ENCODE results near the gene CDT1. TPM values are rescaled to one million over a fixed set of nuclear protein-coding genes. Genes with fewer than 3 reads are reported as not detected.
"Not testable (repeated sequence)": the region's sequence is repeated elsewhere in the genome, so short reads cannot be mapped to it uniquely, and the experiment has no call there.

CDT1 gene
- total RNA-seq, 1 experiment from 2014 or later = 64.6 TPM

DNA sequence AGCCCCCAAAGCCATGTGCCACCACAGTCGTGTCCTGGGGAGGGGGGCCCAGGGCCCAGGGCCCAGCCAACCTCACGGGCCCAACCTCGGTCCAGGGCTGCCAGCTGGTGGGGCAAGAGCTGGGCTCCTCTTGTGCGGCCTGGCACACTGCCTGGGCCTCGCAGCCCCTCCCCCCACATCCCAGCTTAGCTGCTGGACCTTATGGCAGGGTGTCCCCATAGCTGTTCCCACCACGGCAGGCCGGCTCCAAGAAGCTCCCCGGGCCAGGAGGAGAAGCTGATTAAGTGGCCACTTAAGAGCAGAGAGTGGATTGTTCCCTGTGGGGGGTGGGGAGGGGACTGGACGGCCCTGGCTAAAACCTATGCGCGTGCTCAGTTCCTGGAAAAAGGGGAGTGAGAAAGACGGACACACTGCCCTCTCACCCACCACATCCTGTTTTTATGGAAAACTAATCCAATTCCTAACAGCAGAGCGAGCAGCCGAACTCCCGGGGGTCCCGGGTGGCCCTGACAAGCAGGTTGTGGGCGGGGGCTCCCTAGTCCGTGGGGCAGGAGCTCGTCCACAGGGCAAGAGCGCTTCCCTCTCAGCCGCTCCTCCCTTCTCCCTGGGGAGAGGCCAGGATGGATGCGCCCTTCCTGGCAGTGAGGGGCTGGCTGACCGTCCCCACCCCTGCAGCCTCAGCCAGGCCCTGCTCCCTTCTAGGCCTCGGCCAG lies 35.4 kb upstream of the CDT1 start:
- no peak for DNase-seq (ENCODE audit: low read depth)

DNA sequence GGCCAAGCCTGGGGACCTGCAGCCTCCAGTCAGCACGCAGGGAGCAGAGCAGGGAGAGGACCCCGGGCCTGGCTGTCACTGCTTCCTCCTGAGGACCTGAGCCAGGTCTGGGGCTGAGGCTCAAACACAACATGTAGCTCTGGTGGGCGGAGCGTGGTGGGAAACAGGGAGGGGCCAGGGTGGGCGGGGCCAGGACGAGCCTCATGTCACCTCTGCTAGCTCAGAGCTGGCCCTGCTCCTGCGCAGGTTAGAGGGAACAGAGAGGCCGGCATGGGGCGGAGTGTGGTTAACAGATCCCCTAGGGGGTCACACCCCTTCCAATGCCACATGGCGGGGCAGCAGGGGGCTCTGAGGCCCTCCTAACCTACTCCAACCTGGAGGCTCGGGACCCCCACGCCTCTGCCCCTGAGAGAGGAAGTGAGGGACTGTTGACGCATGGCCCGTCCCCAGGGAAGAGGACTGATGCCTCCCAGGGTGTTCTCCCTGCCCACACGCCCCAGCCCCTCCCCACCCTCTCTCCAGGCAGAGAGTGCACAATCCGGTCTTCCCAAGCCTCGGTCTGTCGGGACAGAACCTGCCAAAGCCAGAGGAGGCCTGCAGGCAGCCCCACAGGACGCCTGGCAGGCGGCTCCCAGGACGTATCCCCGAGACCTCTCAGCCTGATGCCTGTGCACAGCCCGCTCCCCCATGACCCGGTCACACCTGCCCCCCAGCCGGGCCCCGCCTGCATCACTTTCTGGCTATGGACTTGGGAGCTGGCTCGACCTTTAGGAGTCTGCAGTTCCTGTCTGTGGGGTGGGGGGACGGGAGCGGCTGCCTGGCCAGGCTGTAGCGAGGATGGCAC lies 33.8 kb upstream of the CDT1 start:
- no peak for DNase-seq (ENCODE audit: low read depth)

DNA sequence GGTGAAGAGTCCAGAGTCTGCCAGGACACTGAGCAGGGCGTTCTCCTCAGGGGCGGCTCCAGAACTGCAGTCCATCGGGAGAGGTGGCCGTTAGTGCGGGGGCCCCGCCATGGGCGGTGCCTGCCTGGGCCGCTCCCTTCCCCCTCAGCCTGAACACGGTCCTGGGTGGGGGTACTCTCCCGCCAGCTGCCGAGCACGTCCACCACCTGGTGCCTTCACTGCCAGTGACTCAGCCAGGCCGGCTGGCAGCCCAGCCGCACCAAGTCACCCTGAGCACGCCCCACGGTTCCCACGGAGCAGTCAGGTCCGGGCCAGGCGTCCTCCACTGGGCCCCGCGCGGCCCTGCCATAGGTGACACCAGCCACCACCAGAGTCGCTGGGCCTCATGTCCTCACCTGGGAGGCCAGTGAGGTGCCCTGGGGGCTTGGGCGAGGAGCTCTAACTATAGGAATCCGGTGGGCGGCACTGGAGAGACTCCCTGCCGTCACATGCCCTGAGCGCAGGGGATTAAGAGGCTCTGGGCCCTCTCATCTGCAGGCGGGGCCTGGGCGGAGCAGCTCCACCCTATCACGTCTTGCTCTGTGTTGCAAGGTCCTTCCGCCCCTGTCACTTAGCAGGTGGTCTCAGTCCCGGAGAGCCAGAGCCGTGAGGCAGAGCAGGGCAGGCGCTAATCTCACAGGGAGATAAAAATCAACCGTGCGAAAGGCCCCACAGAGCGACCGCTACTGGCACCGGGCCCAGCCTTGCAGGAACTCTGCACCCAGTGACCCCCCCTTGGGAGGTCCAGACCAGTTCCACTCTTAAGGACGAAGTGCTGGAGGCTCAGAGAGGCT lies 32.9 kb upstream of the CDT1 start:
- no peak for DNase-seq (ENCODE audit: low read depth)

DNA sequence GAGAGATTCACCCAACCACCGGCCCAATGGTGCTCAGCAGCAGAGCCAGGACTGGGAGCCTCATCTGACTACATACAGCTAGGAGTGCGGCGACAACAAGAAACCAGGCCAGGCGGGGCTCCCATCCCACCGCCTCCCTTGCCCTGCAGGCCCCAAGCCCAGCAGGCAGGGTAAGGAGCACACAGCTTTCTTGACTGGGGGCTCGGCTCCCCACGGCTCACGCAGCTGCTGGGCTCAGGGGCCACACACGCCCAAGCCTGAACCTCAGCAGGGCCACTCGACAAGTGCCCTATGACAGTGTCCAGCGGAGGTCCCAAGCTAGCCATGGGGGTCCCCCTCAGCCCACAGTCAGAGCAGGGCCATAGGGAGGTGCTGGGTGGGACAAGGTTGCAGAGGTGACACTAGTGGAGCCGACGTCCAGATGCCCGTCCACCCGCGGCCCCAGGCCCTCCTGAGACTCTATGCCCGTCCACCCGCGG lies 32.3 kb upstream of the CDT1 start:
- DNase-seq (ENCODE audit: low read depth) = no peak

DNA sequence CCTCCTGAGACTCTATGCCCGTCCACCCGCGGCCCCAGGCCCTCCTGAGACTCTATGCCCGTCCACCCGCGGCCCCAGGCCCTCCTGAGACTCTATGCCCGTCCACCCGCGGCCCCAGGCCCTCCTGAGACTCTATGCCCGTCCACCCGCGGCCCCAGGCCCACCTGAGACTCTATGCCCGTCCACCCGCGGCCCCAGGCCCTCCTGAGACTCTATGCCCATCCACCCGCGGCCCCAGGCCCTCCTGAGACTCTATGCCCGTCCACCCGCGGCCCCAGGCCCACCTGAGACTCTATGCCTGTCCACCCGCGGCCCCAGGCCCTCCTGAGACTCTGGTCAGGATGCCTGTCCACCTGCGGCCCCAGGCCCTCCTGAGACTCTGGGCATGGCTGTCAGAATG lies 31.8 kb upstream of the CDT1 start:
- DNase-seq (ENCODE audit: low read depth) = not testable (repeated sequence)

DNA sequence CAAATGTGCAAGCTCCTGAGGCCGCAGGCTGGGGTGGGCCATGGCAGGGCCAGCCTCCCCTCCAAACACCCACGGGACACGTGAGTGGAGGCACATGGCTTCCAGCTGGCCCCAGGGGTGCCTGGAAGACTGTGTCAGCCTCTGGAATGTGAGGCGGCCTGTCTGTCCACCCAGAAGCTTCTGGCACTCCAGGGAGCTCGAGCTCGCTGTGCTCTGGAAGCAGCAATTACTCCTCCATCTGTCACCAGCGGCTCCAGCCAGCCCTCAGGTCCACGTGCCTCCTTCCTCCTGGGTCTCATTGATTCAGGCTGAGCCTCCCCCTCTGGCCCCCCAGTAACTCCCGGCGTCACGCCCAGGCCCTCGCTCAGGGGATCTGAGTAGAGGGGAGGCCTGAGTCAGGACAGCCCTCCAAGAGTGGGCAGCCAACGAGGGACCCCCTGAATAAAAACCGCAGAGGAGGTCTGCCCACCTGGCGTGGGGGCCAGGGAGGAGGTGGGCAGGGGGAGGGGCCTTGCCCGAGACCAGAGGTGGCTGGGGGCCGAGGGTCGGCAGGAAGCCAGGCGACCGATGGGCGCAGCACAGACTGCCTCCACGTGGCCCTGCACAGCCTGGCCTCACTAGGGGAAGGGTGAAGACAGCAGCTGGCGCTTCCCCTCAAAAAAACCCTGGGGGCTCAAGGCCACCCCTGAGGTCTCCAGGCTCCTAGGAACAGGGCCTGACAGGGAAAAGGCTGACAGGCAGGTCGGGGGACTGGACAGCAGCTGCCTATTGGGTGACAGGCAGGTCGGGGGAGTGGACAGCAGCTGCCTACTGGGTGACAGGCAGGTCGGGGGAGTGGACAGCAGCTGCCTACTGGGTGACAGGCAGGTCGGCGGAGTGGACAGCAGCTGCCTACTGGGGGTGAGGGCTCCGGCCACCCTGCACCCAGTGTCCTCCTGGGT lies 30.4 kb upstream of the CDT1 start:
- no peak for DNase-seq (ENCODE audit: low read depth)

DNA sequence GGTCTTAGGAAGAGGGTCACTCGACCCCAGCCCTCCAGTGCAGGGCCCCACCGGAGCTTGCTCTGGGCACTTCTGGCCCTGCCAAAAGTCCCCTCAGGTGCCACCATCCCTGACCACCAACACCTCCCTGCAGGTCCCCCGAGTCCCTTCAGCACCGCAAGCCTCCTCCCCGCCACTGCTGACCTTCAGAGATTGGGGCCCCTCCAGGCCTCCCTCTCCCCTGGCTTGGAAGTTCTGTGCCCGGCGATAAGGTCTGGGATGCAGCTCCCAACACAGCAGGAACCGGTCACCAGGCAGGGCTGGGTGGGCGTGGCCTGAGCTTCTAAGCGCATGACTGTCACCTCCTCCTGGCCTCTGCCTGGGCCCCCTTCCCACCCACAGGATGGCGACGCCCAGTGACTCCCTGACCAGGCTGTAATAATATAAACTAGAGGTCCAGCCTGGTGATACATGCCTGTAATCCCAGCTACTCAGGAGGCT lies 29.7 kb upstream of the CDT1 start:
- peak; percentile 80 for DNase-seq (ENCODE audit: low read depth)

DNA sequence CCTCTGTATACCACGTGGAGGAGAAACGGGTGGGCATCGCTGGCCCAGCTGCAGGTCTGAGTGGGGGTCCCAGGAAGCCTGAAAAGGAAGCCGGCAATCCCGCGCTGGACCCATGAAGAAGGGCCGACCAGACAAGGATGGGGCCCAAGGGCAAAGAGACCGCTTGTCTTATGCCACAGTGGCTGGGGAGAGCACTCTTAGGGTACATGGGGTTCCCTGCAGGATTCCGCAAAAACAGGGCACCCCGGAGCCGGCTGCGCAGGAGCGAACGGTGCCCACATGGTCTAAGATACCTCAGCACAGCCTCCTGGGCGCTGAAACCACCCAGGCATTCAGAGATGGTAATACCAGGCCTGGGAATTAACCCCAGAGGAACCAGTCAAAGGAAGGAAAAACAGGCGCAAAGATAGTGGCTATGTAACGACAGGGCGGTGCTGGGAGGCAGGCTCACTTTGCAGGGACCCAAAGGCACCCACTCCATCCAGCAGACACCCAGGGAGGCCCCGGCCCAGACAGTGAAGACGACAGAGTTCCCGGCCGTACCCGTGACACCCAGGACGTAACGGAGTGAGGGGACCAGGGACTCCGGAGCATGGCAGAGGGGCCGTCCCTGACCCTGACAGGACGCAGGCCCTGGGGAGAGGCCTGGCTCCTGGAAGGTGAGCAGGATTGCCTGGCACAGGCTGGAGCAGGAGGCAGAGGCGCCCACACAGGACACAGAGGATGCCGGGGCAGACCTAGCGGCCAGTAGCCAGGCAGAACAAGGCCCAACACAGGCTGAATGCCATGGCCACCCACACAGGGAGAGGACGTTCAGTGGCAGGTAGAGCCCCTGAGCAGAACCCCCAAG lies 28.8 kb upstream of the CDT1 start:
- no peak for DNase-seq (ENCODE audit: low read depth)

DNA sequence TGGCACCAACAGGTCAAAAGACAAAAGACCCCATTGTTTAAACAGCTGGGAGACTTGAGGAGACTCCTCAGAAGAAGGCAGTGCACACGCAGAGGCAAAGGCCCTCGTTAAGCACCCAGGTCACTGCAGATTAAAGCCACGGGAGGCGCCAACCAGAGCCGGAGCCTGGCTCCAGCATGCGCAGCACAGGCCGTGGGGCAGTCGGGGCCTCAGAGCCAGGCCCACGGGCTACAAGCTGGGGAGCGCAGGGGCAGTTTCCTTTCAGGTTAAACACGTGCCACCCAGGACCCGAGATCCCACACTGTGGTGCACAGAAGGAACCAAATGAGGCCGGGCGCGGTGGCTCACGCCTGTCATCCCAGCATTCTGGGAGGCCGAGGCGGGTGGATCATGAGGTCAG lies 27.8 kb upstream of the CDT1 start:
- no peak for DNase-seq (ENCODE audit: low read depth)

DNA sequence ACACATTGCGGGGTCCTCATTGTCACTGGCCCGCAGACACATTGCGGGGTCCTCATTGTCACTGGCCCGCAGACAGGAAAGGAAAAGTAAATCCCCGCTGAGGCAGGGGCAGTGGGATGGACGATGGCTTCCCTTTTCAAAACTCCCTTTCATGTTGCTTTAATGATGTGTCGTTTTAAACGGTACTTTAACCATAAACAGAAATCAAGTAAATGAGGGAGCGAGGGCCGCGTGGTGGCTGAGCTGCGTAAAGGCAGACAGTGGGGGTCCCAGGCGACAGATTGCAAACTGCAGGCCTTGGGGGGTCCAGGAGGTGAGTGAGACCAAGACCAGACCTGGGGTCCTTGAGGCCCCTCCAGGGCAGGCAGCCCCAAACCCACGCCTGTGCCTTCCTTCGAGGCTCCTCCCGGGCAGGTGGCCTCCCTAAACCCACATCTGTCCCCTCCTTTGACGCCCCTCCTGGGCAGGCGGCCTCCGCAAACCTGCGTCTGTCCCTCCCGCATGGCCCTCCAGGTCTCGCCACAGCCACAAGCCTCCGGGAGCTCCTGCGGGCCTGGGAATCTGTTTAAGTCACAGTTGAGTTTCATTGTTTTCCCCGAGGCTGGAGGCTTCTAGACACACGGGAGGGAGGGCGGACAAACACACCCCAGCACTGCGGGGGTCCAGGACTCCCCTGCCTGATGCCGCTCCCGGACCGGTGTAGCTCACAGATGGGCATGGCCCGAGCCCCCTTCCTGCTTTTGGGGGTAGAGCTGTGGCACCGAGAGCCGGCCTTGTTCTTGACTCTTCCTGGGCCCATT lies 25.9 kb upstream of the CDT1 start:
- no peak for DNase-seq (ENCODE audit: low read depth)

DNA sequence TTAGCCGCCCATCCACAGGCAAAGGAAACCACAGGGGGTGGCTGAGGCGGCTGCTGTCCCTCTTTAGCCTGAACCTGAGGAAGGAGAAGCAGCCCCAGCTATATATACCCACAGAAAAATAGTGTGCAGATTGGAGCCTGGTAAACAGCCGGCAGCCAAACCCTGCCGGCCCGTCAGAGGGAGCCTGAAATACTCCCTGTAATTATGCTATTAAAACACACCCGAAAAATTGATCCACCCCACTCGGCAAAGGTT lies 25.4 kb upstream of the CDT1 start:
- DNase-seq (ENCODE audit: low read depth) = no peak

DNA sequence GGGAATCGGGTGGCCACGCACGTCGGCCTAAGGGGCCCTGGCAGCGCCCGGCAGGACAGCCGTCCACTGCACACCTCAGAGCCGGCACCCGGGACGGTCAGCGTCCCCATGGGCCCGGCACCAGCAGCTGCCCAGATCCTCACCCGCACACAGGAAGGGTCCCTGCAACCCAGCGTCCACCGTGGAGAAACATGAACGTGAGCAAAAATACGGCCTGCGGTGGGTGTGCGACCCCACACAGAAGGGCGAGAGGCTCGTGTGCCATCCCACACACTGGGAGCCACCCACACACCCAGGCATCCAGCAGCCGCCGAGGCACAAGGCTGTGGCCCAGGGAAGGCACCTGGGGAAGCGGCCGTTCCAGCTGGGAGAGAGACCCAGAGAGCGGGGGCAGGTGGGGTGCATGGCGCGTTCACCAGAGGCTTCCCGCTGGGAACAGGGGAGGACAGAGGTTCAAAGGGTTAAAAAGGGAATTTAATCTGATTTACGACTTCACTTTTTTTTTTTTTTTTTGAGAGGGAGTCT lies 25.0 kb upstream of the CDT1 start:
- no peak for DNase-seq (ENCODE audit: low read depth)

DNA sequence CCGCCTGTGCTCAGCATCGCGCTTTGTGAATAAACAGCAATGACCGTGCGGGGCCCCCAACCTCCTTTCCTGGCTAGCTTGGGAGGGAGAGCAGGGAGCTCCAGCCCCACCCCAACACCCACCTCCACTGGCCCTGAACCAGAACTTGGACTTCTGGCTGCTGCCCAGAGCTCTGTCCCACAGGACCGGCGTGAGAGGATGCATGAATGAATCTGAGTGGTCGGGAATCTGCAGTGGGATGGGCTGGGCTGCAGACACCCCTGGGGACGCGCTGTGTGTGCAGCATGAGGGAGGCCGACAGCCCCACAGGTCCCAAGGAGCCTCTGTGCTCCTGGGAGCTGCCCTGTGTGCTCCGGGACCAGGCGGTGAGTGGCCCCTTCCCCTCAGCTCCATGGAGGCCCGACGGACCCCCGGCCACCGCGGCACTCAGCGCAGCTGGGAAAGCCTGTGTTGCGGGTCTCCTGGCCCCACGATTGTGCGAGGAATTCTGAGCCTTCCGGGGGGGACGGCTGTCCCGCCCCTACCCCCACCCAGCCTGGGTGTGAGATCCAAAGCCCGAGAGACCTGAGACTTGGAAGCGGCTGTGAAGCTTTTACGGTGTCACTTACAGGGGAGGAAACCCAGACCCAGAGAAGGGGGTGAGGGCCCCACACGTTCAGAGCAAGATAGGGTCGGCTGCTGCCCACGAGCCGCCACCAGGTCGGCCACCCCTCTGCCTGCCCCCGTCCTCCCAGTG lies 24.0 kb upstream of the CDT1 start:
- DNase-seq (ENCODE audit: low read depth) = no peak

DNA sequence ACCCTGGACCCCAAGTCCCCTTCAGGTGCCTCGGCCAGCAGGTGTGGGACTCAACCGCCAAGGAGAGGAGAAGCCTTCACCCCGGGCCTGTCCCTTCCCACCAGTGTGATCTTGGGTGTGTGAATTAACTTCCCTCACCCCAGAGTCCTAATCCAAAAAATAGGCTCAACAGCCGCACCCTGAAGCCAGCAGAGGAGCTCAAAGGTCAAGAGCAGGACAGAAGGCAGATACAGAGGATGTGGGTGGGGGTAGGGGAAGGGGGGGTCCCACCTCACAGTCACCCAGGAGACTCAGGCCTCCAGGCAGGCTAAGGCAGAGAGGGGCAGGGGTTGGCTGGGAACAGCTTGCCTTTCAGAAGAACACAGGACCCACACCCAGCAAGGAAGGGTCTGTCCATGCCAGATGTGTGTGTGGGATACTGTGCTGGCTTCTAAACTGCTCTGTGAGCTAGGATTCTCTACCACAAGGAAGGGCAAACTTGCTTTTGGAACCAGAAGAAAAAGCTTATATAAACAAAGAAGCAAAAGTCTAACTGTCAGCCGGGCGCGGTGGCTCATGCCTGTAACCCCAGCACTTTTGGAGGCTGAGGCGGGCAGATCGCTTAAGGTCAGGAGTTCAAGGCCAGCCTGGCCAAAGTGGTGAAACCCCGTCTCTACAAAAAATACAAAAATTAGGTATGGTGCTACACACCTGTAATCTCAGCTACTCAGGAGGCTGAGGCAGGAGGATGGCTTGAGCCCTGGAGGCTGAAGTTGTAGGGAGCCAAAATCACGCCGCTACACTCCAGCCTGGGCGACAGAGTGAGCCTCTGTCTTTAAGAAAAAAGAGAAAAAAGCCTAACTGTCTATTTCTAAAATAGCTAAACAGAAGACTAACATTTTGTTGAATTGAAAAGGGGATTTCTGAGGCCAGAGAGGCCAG lies 23.2 kb upstream of the CDT1 start:
- DNase-seq (ENCODE audit: low read depth) = no peak

DNA sequence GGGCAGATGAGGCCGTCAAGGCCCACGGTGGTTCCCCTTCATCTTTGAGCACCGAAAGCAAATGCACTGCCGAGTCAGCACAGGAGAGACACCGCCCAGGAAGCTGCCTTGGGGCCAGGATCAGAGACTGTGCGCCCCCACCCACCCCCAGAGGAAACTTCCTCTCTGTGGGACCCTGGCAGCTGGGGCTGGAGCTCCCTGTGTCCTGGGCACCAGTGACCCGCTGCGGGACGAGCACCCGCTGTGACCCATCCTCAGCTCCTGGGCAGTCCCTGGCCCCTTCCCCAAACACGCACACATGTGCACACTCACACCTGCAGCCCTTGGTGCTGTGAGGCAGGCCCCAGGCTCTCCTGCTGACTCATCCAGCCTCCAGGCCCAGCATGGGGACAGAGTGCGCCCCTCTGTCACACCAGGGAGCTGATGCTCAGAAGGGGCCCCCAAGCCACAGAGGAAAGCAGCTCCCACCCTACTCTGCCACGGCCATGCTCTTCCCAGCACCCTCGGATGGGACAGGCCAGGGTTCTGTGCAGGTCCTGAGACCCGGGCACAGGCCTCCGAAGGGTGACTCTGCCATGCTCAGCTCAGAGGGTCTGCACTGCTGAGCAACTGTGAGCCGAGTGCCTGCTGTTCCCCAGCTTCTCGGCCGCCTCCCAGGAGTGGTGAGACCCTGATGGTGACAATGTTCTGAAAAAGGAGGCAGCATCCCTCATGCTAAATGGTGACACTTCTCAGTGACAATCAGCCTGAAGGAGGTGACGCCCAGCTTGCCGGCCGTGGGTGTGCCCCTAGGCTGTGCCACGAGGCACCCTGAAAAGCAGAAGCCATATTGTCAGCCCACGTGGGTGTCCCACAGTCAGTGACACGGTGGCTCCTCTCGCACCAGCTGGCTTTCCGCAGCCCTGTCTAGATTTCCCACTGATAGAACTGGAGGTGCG lies 22.2 kb upstream of the CDT1 start:
- no peak for DNase-seq (ENCODE audit: low read depth)
